HEK293 (cell line): ENCODE data around the gene TSR1.

Source experiments
- BCL11B ChIP-seq: fragments of 450-650 bp; formaldehyde crosslinking; IDR thresholded peaks from 2 replicates; pipeline ENCODE4 v1.5.1; 2016; ENCODE audit warnings: low read depth, missing biosample characterization, missing genetic modification characterization
- HIC1 ChIP-seq: fragments of 450-650 bp; formaldehyde crosslinking; IDR thresholded peaks from 2 replicates; pipeline ENCODE4 v1.5.1; 2016; ENCODE audit warnings: missing biosample characterization, missing genetic modification characterization
- KLF7 ChIP-seq: fragments of 450-650 bp; formaldehyde crosslinking; IDR thresholded peaks from 2 replicates; pipeline ENCODE4 v1.5.1; 2016; ENCODE audit warnings: missing biosample characterization, missing genetic modification characterization, borderline replicate concordance
- PRDM10 ChIP-seq: fragments of 450-650 bp; formaldehyde crosslinking; IDR thresholded peaks from 2 replicates; pipeline ENCODE4 v1.5.1; 2016; ENCODE audit warnings: missing biosample characterization, missing genetic modification characterization
- PRDM6 ChIP-seq: fragments of 450-650 bp; formaldehyde crosslinking; IDR thresholded peaks from 2 replicates; pipeline ENCODE4 v1.5.1; 2017; ENCODE audit warnings: missing biosample characterization, missing genetic modification characterization
- YY1 ChIP-seq: fragments of 450-650 bp; formaldehyde crosslinking; IDR thresholded peaks from 2 replicates; pipeline ENCODE4 v1.5.1; 2018; ENCODE audit warnings: missing biosample characterization, missing genetic modification characterization
- ZBTB26 ChIP-seq: fragments of 450-650 bp; formaldehyde crosslinking; optimal IDR thresholded peaks from 2 replicates; pipeline ENCODE3; 2016; ENCODE audit warnings: missing biosample characterization, mild to moderate bottlenecking, missing genetic modification characterization
- ZFP37 ChIP-seq: fragments of 450-650 bp; formaldehyde crosslinking; IDR thresholded peaks from 2 replicates; pipeline ENCODE4 v1.5.1; 2016; ENCODE audit warnings: missing biosample characterization, missing genetic modification characterization
- ZNF112 ChIP-seq: fragments of 450-650 bp; formaldehyde crosslinking; IDR thresholded peaks from 2 replicates; pipeline ENCODE4 v1.5.0; 2017; ENCODE audit warnings: missing biosample characterization, missing genetic modification characterization
- ZNF148 ChIP-seq: fragments of 450-650 bp; formaldehyde crosslinking; IDR thresholded peaks from 2 replicates; pipeline ENCODE4 v1.5.0; 2017; ENCODE audit warnings: missing biosample characterization, missing genetic modification characterization, borderline replicate concordance
- ZNF157 ChIP-seq: fragments of 450-650 bp; formaldehyde crosslinking; IDR thresholded peaks from 2 replicates; pipeline ENCODE4 v1.5.1; 2016; ENCODE audit warnings: missing biosample characterization, missing genetic modification characterization
- ZNF23 ChIP-seq: fragments of 450-650 bp; formaldehyde crosslinking; IDR thresholded peaks from 2 replicates; pipeline ENCODE4 v1.5.1; 2016; ENCODE audit warnings: missing biosample characterization, missing genetic modification characterization, borderline replicate concordance
- ZNF26 ChIP-seq: fragments of 450-650 bp; formaldehyde crosslinking; IDR thresholded peaks from 2 replicates; pipeline ENCODE4 v1.5.1; 2016; ENCODE audit warnings: missing biosample characterization, missing genetic modification characterization
- ZNF266 ChIP-seq: fragments of 450-650 bp; formaldehyde crosslinking; IDR thresholded peaks from 2 replicates; pipeline ENCODE4 v1.5.1; 2016; ENCODE audit warnings: missing biosample characterization, missing genetic modification characterization, low read depth
- ZNF311 ChIP-seq: fragments of 450-650 bp; formaldehyde crosslinking; IDR thresholded peaks from 2 replicates; pipeline ENCODE4 v1.5.1; 2017; ENCODE audit warnings: missing biosample characterization, missing genetic modification characterization, borderline replicate concordance
- ZNF350 ChIP-seq: fragments of 450-650 bp; formaldehyde crosslinking; IDR thresholded peaks from 2 replicates; pipeline ENCODE4 v1.5.0; 2017; ENCODE audit warnings: missing biosample characterization, mild to moderate bottlenecking, missing genetic modification characterization
- ZNF423 ChIP-seq: fragments of 450-650 bp; formaldehyde crosslinking; IDR thresholded peaks from 2 replicates; pipeline ENCODE4 v1.5.1; 2016; ENCODE audit warnings: missing biosample characterization, missing genetic modification characterization
- ZNF426 ChIP-seq: fragments of 450-650 bp; formaldehyde crosslinking; IDR thresholded peaks from 2 replicates; pipeline ENCODE4 v1.5.1; 2017; ENCODE audit warnings: missing biosample characterization, missing genetic modification characterization, mild to moderate bottlenecking, inconsistent platforms, moderate library complexity
- ZNF530 ChIP-seq: fragments of 450-650 bp; formaldehyde crosslinking; IDR thresholded peaks from 2 replicates; pipeline ENCODE4 v1.5.1; 2016; ENCODE audit warnings: low read depth, missing biosample characterization, missing genetic modification characterization
- ZNF596 ChIP-seq: fragments of 450-650 bp; IDR thresholded peaks from 2 replicates; pipeline ENCODE4 v1.5.0; 2018; ENCODE audit warnings: missing biosample characterization, mild to moderate bottlenecking, missing genetic modification characterization, moderate library complexity
- ZNF629 ChIP-seq: fragments of 450-650 bp; formaldehyde crosslinking; IDR thresholded peaks from 2 replicates; pipeline ENCODE4 v1.5.1; 2017; ENCODE audit warnings: missing biosample characterization, missing genetic modification characterization
- ZNF654 ChIP-seq: fragments of 450-650 bp; formaldehyde crosslinking; IDR thresholded peaks from 2 replicates; pipeline ENCODE4 v1.5.1; 2016; ENCODE audit warnings: low read depth, missing biosample characterization, missing genetic modification characterization
- ZNF791 ChIP-seq: fragments of 450-650 bp; formaldehyde crosslinking; IDR thresholded peaks from 2 replicates; pipeline ENCODE4 v1.5.1; 2016; ENCODE audit warnings: missing biosample characterization, missing genetic modification characterization
- ZNF830 ChIP-seq: fragments of 450-650 bp; IDR thresholded peaks from 2 replicates; pipeline ENCODE4 v1.5.0; 2018; ENCODE audit warnings: missing biosample characterization, missing genetic modification characterization, low read depth, mild to moderate bottlenecking, moderate library complexity
- ZSCAN4 ChIP-seq: fragments of 450-650 bp; formaldehyde crosslinking; IDR thresholded peaks from 2 replicates; pipeline ENCODE4 v1.5.1; 2017; ENCODE audit warnings: missing biosample characterization, missing genetic modification characterization

The TSR1 gene

GRCh38 chr17:2336215-2336851 is at the start of gene TSR1 (continued):
- TF ChIP-seq ZNF791 (no peak), ZNF350 (tag by site-specific recombination) (no peak), ZNF148 (tag by site-specific recombination) (no peak), ZNF654 (tag by site-specific recombination) (no peak), ZSCAN4 (no peak), PRDM10 (peak; percentile 79), KLF7 (peak; percentile 57; the same call in 1 of the 2 replicates), ZNF311 (tag by site-specific recombination) (no peak), HIC1 (no peak), ZNF26 (no peak), ZNF23 (tag by site-specific recombination) (no peak), ZNF266 (no peak), ZNF830 (tag by site-specific recombination) (no peak), ZFP37 (tag by site-specific recombination) (peak; percentile 50; the same call in 1 of the 2 replicates), ZNF112 (tag by site-specific recombination) (no peak), ZNF157 (no peak), PRDM6 (tag by site-specific recombination) (no peak), YY1 (peak; percentile 97), ZNF423 (tag by site-specific recombination) (no peak; the same call in 1 of the 2 replicates), ZNF530 (tag by site-specific recombination) (no peak), BCL11B (tag by site-specific recombination) (no peak), ZBTB26 (tag by site-specific recombination) (peak; percentile 58), ZNF426 (tag by site-specific recombination) (no peak), ZNF629 (tag by site-specific recombination) (peak; percentile 58; the same call in 1 of the 2 replicates), ZNF596 (no peak)
